ENCODE results near the gene MAU2. TPM values are rescaled to one million over a fixed set of nuclear protein-coding genes. Genes with fewer than 3 reads are reported as not detected.

MAU2 gene
- total and polyA plus RNA-seq, 2 of the 8 experiments (the other 6 are each of a cell fraction or from before 2014, with no cell fraction given) = 32.0 to 40.8 TPM

DNA sequence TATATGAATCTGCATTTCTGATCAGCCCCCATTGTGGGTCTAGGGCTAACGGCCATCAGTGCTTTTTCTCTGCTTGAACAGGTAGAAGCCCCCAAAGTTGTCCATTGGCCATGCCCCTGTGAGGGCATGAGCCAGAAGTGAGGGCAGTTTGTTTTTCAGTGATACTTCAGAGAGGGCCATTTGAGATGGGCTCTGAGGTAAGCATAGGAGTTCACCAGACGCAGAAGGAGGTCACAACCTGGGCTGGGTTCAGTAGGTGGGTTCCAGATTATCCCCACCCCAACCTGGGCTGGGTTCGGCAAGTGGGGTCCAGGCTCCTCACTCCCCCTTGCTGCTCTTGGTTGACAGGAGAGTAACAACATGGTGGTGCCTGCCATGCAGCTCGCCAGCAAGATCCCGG is 33.4 kb downstream of the MAU2 start:
- Histone ChIP-seq H2BK12ac (ENCODE audit: low read depth, low read length) (no peak overlapping the region), H3K4me3 (ENCODE audit: extremely low read depth in 1 of 4, insufficient read depth in 2 of 4, low read depth in 3 of 4, low read length in 4 of 4) (no peak overlapping the region), H3K79me2 (ENCODE audit: control insufficient read depth in 1 of 2, insufficient read depth in 2 of 2, low read length in 2 of 2) (no peaks in the 10 kb centered on the region), H3K36me3 (ENCODE audit: control insufficient read depth in 2 of 4, insufficient read depth in 4 of 4, low read length in 3 of 4) (peaks cover 14 to 51% (median 32%) of the 10 kb centered on the region in 4 experiments), H3K9me3 (ENCODE audit: insufficient read depth in 2 of 2, low read depth in 1 of 2, low read length in 1 of 2) (no peaks in the 10 kb centered on the region), H2AFZ (ENCODE audit: low read length) (no peak overlapping the region), H3K27me3 (replicated peaks in 1 of 4; ENCODE audit: control insufficient read depth in 3 of 4, extremely low read depth in 1 of 4, insufficient read depth in 3 of 4, low read length in 3 of 4) (no peaks in the 10 kb centered on the region), H3K14ac (ENCODE audit: insufficient read length) (no peak overlapping the region), H3K18ac (ENCODE audit: extremely low read depth, low read length) (no peak overlapping the region), H3K4ac (replicated peaks; ENCODE audit: insufficient read length, low read depth, low read length) (no peak overlapping the region), H2AK5ac (ENCODE audit: low read depth, low read length) (no peak overlapping the region), H3K4me1 (replicated peaks in 1 of 4; ENCODE audit: control insufficient read depth in 3 of 4, insufficient read depth in 4 of 4, low read length in 3 of 4) (no peaks in the 10 kb centered on the region), H3K79me1 (ENCODE audit: low read depth, low read length) (no peaks in the 10 kb centered on the region), H3K56ac (replicated peaks; ENCODE audit: insufficient read length, low read depth, low read length) (no peak overlapping the region), H3K4me2 (ENCODE audit: insufficient read depth in 1 of 2, low read depth in 2 of 2, low read length in 2 of 2) (no peak overlapping the region), H4K20me1 (replicated peaks in 1 of 2; ENCODE audit: control insufficient read depth in 1 of 2, insufficient read depth in 2 of 2, low read length in 2 of 2) (peaks cover 3 to 5% of the 10 kb centered on the region in 2 experiments), H2BK20ac (ENCODE audit: low read length) (no peak overlapping the region), H2BK120ac (replicated peaks; ENCODE audit: low read depth, low read length) (no peak overlapping the region), H4K91ac (replicated peaks; ENCODE audit: insufficient read length, low read length) (no peak overlapping the region), H3K27ac (ENCODE audit: low read depth, low read length) (no peak overlapping the region), H4K5ac (ENCODE audit: insufficient read length, low read depth, low read length) (no peak overlapping the region), H2BK15ac (ENCODE audit: low read length) (no peak overlapping the region), H3K9ac (replicated peaks in 1 of 4; ENCODE audit: extremely low read depth in 1 of 4, low read depth in 3 of 4, low read length in 3 of 4) (no peak overlapping the region), H2BK5ac (ENCODE audit: low read depth, low read length) (no peak overlapping the region), H3K23ac (ENCODE audit: insufficient read length) (no peak overlapping the region), H4K8ac (ENCODE audit: extremely low read depth, insufficient read depth, low read length) (no peak overlapping the region), H3K23me2 (ENCODE audit: low read depth, low read length) (no peaks in the 10 kb centered on the region)
- ChIA-PET POLR2A (ENCODE audit: partially characterized antibody) (interaction anchor here (1.2 kb wide), 1 partner anchor 11 kb away, joined by 4 read pairs; no protein-coding TSS in a partner anchor), CTCF (ENCODE audit: partially characterized antibody) (interaction anchor here (1.8 to 5.1 kb wide), 2 partner anchors 12 to 136 kb away, joined by 5 to 24 read pairs; no protein-coding TSS in a partner anchor)
- 92% methylated on average over 5 of the region's 5 CpGs; no CpG with 5 or more reads in 1 of the 2 experiments for WGBS, 2 experiments (ENCODE audit: extremely low coverage in 1 of 2, insufficient coverage in 1 of 2, insufficient read length in 1 of 2, insufficient replicate concordance in 2 of 2, low coverage in 1 of 2, low lambda C conversion rate in 2 of 2, missing lambda C conversion rate in 1 of 2)
- FAIRE-seq (no peak), DNase-seq (ENCODE audit: low read depth in 1 of 2, low spot score in 2 of 2) (no peak)
- TF ChIP-seq GABPA (IDR thresholded peaks at IDR 0.05; ENCODE audit: borderline replicate concordance, insufficient read depth, low read length) = no peak
- TF ChIP-seq PHF8 (conservative IDR thresholded peaks at IDR 0.05; ENCODE audit: low read depth, low read length) = no peak
- TF ChIP-seq CHD1 (IDR thresholded peaks at IDR 0.05; ENCODE audit: low read depth, low read length) = no peak
- TF ChIP-seq POLR2A (IDR thresholded peaks at IDR 0.05; ENCODE audit: control extremely low read depth in 1 of 2, low read depth in 2 of 2, low read length in 2 of 2) = no peak
- no peak for TF ChIP-seq POU5F1 (IDR thresholded peaks at IDR 0.05; ENCODE audit: low read depth, low read length)
- no peak for TF ChIP-seq JUN (IDR thresholded peaks at IDR 0.05; ENCODE audit: low read depth, low read length)
- TF ChIP-seq EGR1 (IDR thresholded peaks at IDR 0.05; ENCODE audit: borderline replicate concordance, low read depth, low read length) = no peak
- TF ChIP-seq TEAD4 (IDR thresholded peaks at IDR 0.05; ENCODE audit: low read depth, low read length) = no peak
- TF ChIP-seq HDAC2 (IDR thresholded peaks at IDR 0.05; ENCODE audit: borderline replicate concordance in 1 of 2, low read depth in 2 of 2, low read length in 2 of 2) = no peak
- no peak for TF ChIP-seq HDAC6 (IDR thresholded peaks at IDR 0.05; ENCODE audit: low read depth, low read length)
- no peak for TF ChIP-seq YY1 (IDR thresholded peaks at IDR 0.05; ENCODE audit: low read depth, low read length)
- no peak for TF ChIP-seq KDM4A (IDR thresholded peaks at IDR 0.05; ENCODE audit: low read depth, low read length, severe bottlenecking)
- TF ChIP-seq E2F6 (IDR thresholded peaks at IDR 0.05) = no peak
